HepG2 (cell line): ENCODE data around the gene FAAP20. TPM values are rescaled to one million over a fixed set of nuclear protein-coding genes. Genes with fewer than 3 reads are reported as not detected.

ENCODE experiments used
- ETV6 ChIP-seq: sonication (generic); formaldehyde crosslinking; conservative IDR thresholded peaks from 2 replicates; pipeline ENCODE4 v1.4.0; 2020; ENCODE audit warnings: missing genetic modification reagents
- FOXA3 ChIP-seq: IDR thresholded peaks from 2 replicates; pipeline ENCODE4 v1.6.1; 2016; ENCODE audit warnings: missing genetic modification reagents, missing compliant biosample characterization
- GPBP1L1 ChIP-seq: sonication (generic); formaldehyde crosslinking; IDR thresholded peaks from 2 replicates; pipeline ENCODE4 v1.5.0; 2020; ENCODE audit warnings: mild to moderate bottlenecking, missing genetic modification reagents
- HIC2 ChIP-seq: sonication (generic); formaldehyde crosslinking; IDR thresholded peaks from 2 replicates; pipeline ENCODE4 v1.9.0; 2022; ENCODE audit warnings: low read depth, missing genetic modification reagents
- HMG20A ChIP-seq: IDR thresholded peaks from 2 replicates; pipeline ENCODE4 v1.6.1; 2016; ENCODE audit warnings: borderline replicate concordance
- HOMEZ ChIP-seq: IDR thresholded peaks from 2 replicates; pipeline ENCODE4 v1.6.1; 2016; ENCODE audit warnings: low read depth
- NCOR1 ChIP-seq: fragments of 200-600 bp; sonication (generic); IDR thresholded peaks from 2 replicates; pipeline ENCODE4 v1.7.0; 2017; ENCODE audit warnings: antibody characterized with exemption, low read length, borderline replicate concordance
- NFE2L1 ChIP-seq: sonication (generic); formaldehyde crosslinking; IDR thresholded peaks from 2 replicates; pipeline ENCODE4 v1.4.0; 2020; ENCODE audit warnings: missing genetic modification reagents, mild to moderate bottlenecking, borderline replicate concordance
- NKX3-1 ChIP-seq: sonication (generic); formaldehyde crosslinking; IDR thresholded peaks from 2 replicates; pipeline ENCODE4 v1.5.0; 2020; ENCODE audit warnings: missing genetic modification reagents
- NR2F2 ChIP-seq: IDR thresholded peaks from 2 replicates; pipeline ENCODE4 v1.6.1; 2012; ENCODE audit warnings: low read depth, inconsistent platforms, borderline replicate concordance
- PITX1 ChIP-seq: sonication (generic); formaldehyde crosslinking; IDR thresholded peaks from 2 replicates; pipeline ENCODE4 v1.5.1; 2020; ENCODE audit warnings: mild to moderate bottlenecking, missing genetic modification reagents
- RBM39 ChIP-seq: fragments of 200-400 bp; formaldehyde crosslinking; IDR thresholded peaks from one replicate; pipeline ENCODE4 v1.6.1; 2018; ENCODE audit warnings: antibody characterized with exemption, mild to moderate bottlenecking, low read depth, low read length; ENCODE audit not compliant: poor library complexity, severe bottlenecking
- SMAD1 ChIP-seq: sonication (generic); formaldehyde crosslinking; IDR thresholded peaks from 2 replicates; pipeline ENCODE4 v1.4.0; 2020; ENCODE audit warnings: missing genetic modification reagents, low read depth, mild to moderate bottlenecking, borderline replicate concordance
- SNAPC4 ChIP-seq: sonication (generic); formaldehyde crosslinking; IDR thresholded peaks from 2 replicates; pipeline ENCODE4 v1.4.0; 2020; ENCODE audit warnings: mild to moderate bottlenecking, missing genetic modification reagents
- SOX5 ChIP-seq: IDR thresholded peaks from 2 replicates; pipeline ENCODE4 v1.6.1; 2016; ENCODE audit warnings: borderline replicate concordance
- ZFP90 ChIP-seq: sonication (generic); formaldehyde crosslinking; IDR thresholded peaks from 2 replicates; pipeline ENCODE4 v1.8.0; 2022; ENCODE audit warnings: missing genetic modification reagents, mild to moderate bottlenecking, inconsistent platforms, borderline replicate concordance
- ZNF710 ChIP-seq: sonication (generic); formaldehyde crosslinking; IDR thresholded peaks from 2 replicates; pipeline ENCODE4 v1.5.0; 2020; ENCODE audit warnings: mild to moderate bottlenecking, missing genetic modification reagents, borderline replicate concordance
- ZNF772 ChIP-seq: sonication (generic); formaldehyde crosslinking; IDR thresholded peaks from 2 replicates; pipeline ENCODE4 v1.5.0; 2020; ENCODE audit warnings: mild to moderate bottlenecking, missing genetic modification reagents
- polyA plus RNA-seq, 8 experiments: library from polyadenylated mRNA; depleted of rRNA in 3 of 8; stranded (reverse) in 7 of 8; unstranded in 1 of 8; fragments of >200 nt; fragmentation: Illumina TruSeq in 4 of 8; extraction: Trizol in 4 of 8; gene quantifications; 2 replicates each; pipeline versions ENCODE4 v1.2.1 to v1.2.3, GENCODE V29; 2011 to 2016; ENCODE audit warnings: low read depth in 4 of 8, missing spikeins in 1 of 8, mixed read lengths in 1 of 8; ENCODE audit not compliant: insufficient read depth in 1 of 8
- total RNA-seq, 5 experiments: library from RNA; depleted of rRNA; stranded (reverse); fragments of >200 nt; fragmentation: Illumina TruSeq; extraction: Trizol; gene quantifications; 2 replicates each; pipeline ENCODE4 v1.2.3, GENCODE V29; 2016; ENCODE audit warnings: low read depth in 1 of 5

The FAAP20 gene
- total and polyA plus RNA-seq, 2 of the 13 experiments (the other 11 are each of a cell fraction or from before 2014, with no cell fraction given), result 9.6 to 10.8 TPM

- TF ChIP-seq GPBP1L1 (CRISPR knock-in tag) (no peak), RBM39 (no peak), SMAD1 (CRISPR knock-in tag) (no peak), HMG20A (CRISPR knock-in tag) (peak; percentile 1; the same call in 1 of the 2 replicates), HOMEZ (CRISPR knock-in tag) (no peak), NKX3-1 (CRISPR knock-in tag) (0 out of 2 replicates have a peak, but pooled peaks have one; percentile 7), ETV6 (0 out of 2 replicates have a peak, but pooled peaks have one; percentile 7), ZFP90 (no peak), NR2F2 (no peak), FOXA3 (CRISPR knock-in tag) (no peak), PITX1 (CRISPR knock-in tag) (peak; percentile 27), SOX5 (CRISPR knock-in tag) (peak; percentile 4; the same call in 1 of the 2 replicates), SNAPC4 (CRISPR knock-in tag) (no peak), ZNF772 (CRISPR knock-in tag) (no peak), ZNF710 (CRISPR knock-in tag) (0 out of 2 replicates have a peak, but pooled peaks have one; percentile 23), NCOR1 (peak; percentile 9), HIC2 (no peak), NFE2L1 (CRISPR knock-in tag) (no peak)
These were observed 40.2 kb upstream of the FAAP20 start (continued) for GRCh38 chr1:2234762-2235113.
